Ectodermal cell (in vitro differentiated cells): ENCODE measurements around the gene RWDD4.

Experiments
- H3K27ac ChIP-seq: 2 replicates; pipeline ENCODE4 v1.7.0; 2013; ENCODE audit warnings: mild to moderate bottlenecking, low read depth, low read length; ENCODE audit not compliant: insufficient read depth, poor library complexity, severe bottlenecking
- H3K27me3 ChIP-seq: 2 replicates; pipeline ENCODE4 v1.7.0; 2013; ENCODE audit warnings: mild to moderate bottlenecking, low read length; ENCODE audit not compliant: insufficient read depth, control insufficient read depth, poor library complexity, severe bottlenecking
- H3K36me3 ChIP-seq: one replicate; pipeline ENCODE4 v1.7.0; 2013; ENCODE audit warnings: low read length; ENCODE audit not compliant: control insufficient read depth, insufficient read depth
- H3K4me1 ChIP-seq: one replicate; pipeline ENCODE4 v1.7.0; 2013; ENCODE audit warnings: low read length; ENCODE audit not compliant: control insufficient read depth, insufficient read depth
- H3K4me3 ChIP-seq: 2 replicates; pipeline ENCODE4 v1.7.0; 2013; ENCODE audit warnings: low read depth, low read length, control low read depth; ENCODE audit not compliant: insufficient read depth
- H3K9me3 ChIP-seq: 2 replicates; pipeline ENCODE4 v1.7.0; 2013; ENCODE audit warnings: mild to moderate bottlenecking, low read length, moderate library complexity; ENCODE audit not compliant: control insufficient read depth
- WGBS, 2 experiments: methylation state at CpG; one replicate each; pipeline ENCODE4 v1.1.7; 2013; ENCODE audit warnings: missing lambda C conversion rate in 2 of 2; 5-methylcytosine and 5-hydroxymethylcytosine counted together

RWDD4 gene

DNA sequence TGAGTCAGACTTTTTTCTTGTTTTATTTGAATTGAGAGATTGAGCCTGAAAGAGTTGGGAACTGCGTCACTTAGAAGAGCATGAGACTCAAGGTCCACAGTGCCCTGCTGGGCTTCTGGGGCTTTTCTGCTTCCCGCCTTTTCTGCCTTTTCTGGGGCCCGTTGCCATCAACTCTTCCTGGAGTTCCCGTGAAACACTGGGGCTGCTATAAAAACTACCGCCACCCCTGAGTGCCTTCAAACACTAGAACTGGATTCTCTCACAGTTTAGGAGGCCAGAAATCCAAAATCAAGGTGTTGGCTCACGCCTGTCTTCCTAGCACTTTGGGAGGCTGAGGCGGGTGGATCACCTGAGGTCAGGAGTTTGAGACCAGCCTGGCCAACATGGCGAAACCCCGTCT lies 49.8 kb downstream of the RWDD4 start:
- Histone ChIP-seq H3K27ac (no peak overlapping the region), H3K4me3 (no peak overlapping the region), H3K36me3 (no peaks in the 10 kb centered on the region), H3K4me1 (no peaks in the 10 kb centered on the region), H3K27me3 (no peaks in the 10 kb centered on the region), H3K9me3 (no peaks in the 10 kb centered on the region)
- WGBS, 2 experiments = 91 to 93% methylated on average over 7 to 8 of the region's 9 CpGs

DNA sequence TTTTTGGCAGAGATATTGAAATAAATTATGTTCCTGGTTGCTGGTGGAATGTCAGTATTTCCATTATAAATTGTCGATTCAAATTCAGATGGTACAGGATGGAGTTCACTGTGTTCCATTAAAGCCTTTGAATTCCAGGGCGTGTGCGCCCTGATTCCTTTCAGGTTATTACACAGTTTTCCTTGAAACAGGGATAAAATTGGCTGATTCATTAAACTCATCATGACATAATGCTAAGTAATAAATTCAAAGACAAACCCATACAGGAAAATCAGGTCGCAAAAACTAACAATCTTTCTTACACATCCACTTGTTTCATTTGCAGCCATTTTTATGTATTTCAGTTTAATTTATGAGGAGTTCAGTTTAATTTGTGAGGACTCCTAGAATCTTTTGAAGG lies 51.1 kb downstream of the RWDD4 start:
- H3K9me3 ChIP-seq = no peaks in the 10 kb centered on the region
- no peaks in the 10 kb centered on the region for H3K27me3 ChIP-seq
- no peak overlapping the region for H3K4me3 ChIP-seq
- WGBS, 2 experiments = 97 to 100% methylated on average over 3 to 4 of the region's 4 CpGs
- no peak overlapping the region for H3K27ac ChIP-seq
- no peaks in the 10 kb centered on the region for H3K4me1 ChIP-seq
- no peaks in the 10 kb centered on the region for H3K36me3 ChIP-seq

DNA sequence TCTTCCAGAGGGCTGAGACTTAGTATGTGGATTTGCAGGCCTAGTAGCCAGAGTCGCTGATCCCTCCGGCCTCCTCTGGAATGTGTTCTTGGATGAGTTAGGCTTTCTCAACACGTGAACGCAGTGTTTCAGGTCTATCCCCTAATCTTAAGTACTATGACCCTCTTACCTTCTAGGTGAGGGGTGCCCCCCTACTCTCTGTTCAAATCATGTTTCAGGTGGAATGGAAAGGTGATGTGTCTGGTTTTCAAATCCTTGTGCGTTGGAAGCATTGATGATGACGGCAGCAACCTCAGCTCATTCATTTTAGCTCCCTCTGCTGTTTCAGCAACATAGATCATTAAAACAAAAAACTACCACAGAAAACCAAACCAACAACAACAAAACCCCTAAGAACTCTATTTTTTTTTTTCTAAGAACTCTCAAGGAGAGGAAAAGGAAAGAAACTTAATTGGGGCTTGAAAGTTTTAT lies 56.4 kb downstream of the RWDD4 start:
- Histone ChIP-seq H3K27me3 (no peaks in the 10 kb centered on the region), H3K9me3 (no peaks in the 10 kb centered on the region), H3K4me3 (no peak overlapping the region), H3K4me1 (no peaks in the 10 kb centered on the region), H3K36me3 (no peaks in the 10 kb centered on the region), H3K27ac (no peak overlapping the region)
- 62 to 83% methylated on average over 6 of the region's 6 CpGs for WGBS, 2 experiments

DNA sequence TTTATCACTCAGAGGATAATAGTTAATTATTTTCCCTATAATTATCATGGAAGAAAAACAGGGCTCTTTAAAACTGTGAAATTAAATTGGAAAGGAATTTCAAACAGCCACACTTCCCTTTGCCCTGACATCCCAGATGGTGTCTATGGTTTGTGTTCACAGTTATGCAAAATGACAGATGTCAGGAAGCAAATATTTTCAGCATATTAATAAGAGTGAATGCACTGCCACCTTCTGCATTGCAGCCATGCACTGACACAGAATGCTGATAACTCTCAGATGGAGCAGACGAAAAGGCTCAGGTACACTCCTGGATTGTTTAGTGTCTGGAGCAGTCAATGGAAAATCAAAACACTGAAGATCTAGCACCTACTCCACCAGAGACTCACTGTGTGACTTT lies 57.6 kb downstream of the RWDD4 start:
- no peaks in the 10 kb centered on the region for H3K9me3 ChIP-seq
- no peak overlapping the region for H3K4me3 ChIP-seq
- no peaks in the 10 kb centered on the region for H3K36me3 ChIP-seq
- no peak overlapping the region for H3K27ac ChIP-seq
- no peaks in the 10 kb centered on the region for H3K27me3 ChIP-seq
- WGBS, 2 experiments = 87 to 88% methylated on average over 1 of the region's 1 CpG
- no peaks in the 10 kb centered on the region for H3K4me1 ChIP-seq

DNA sequence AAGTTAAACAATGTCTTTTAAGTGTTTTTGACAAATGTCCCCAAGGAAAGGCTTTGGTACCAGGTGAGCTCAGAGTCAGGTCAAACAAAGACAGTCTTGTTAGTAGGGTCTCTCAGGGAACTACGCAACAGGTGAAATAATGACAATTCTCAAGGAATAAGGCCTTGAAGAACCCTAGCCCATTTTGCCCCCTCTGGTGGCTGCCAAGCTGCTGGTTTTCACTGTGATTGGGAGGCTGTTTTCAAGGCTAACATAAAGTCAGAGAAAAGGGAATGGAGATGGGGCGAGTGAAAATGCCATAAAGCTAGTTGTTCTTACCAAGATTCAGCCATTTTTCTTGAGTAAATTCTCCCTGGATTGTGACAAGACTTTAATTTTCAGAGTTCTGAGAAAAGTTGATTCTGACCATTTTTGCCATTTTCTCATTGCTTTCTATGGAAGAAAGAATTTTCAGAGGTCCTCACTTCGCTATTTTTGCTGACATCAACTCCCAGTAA lies 58.7 kb downstream of the RWDD4 start:
- H3K4me3 ChIP-seq = no peak overlapping the region
- 88 to 90% methylated on average over 3 of the region's 3 CpGs for WGBS, 2 experiments
- no peak overlapping the region for H3K27ac ChIP-seq
- no peaks in the 10 kb centered on the region for H3K9me3 ChIP-seq
- H3K4me1 ChIP-seq = no peaks in the 10 kb centered on the region
- no peaks in the 10 kb centered on the region for H3K27me3 ChIP-seq
- no peaks in the 10 kb centered on the region for H3K36me3 ChIP-seq

DNA sequence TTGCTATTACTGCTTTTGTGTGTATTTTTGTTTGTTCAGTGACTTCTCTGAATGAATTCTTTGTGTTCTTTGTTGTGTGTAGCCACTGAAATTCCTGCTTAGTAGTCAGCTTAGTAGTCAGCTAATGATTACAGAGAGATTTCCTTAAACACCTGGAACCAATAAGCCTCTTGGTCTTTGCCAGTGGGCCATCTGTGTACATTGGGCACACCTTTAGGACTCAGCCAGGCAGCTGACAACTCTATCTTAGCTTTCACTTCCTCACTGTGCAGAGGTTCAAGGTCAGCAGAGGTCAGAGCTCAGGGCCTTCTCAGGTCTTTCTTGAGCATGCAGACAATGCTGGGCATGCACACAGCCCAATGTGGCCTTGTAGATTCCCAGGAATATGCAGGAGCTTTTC lies 59.3 kb downstream of the RWDD4 start:
- no peaks in the 10 kb centered on the region for H3K4me1 ChIP-seq
- no peak overlapping the region for H3K4me3 ChIP-seq
- no peak overlapping the region for H3K27ac ChIP-seq
- no peaks in the 10 kb centered on the region for H3K27me3 ChIP-seq
- no peaks in the 10 kb centered on the region for H3K9me3 ChIP-seq
- no peaks in the 10 kb centered on the region for H3K36me3 ChIP-seq

DNA sequence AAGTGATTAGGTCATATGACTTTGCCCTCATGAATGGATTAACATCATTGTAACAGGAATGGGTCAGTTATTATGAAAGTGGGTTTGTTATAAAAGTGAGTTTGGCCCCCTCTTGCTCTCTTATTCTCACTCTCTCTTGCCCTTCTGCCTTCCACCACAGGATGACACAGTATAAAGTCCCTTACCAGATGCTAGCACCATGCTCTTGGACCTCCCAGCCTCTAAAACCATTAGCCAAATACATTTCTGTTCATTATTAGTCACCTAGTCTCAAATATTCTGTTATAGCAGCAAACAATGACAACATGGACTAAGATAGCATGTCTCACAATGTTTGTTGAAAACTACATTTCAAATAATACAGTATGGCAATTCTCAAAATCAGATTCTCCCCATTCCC lies 59.7 kb downstream of the RWDD4 start:
- H3K36me3 ChIP-seq = no peaks in the 10 kb centered on the region

DNA sequence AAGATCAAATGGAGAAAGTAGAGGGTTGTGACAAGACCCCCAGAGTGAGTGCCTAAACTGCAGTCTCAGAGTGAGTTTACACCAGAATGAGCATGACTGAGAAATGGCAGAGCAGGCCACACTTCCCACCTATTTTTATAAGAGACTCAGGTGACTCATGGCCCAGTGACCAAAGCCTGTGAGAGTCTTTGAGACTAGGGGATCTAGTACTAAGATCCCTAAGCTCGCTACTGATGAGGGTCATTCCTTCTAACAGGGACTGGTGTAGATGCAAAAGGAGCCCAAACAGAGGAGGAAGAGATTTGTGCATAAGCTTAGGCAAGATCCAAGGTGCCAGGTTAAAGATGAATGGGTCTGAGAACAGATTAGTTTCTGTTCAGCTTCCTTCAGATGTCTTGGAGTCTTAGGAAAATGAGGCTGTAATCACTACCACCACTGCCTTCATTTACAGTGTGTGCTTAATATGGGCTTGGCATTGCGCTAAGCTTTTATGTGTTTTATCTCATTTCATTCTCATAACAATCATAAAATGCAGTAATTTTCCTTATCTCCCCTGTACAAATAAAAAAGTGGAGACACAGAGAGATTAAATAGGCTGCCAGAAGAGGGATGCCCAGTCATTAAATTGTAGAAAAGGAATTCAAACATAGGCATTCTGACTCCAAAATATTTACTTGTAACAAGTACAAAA lies 62.8 kb downstream of the RWDD4 start:
- H3K27me3 ChIP-seq = no peaks in the 10 kb centered on the region
- no peaks in the 10 kb centered on the region for H3K36me3 ChIP-seq
- WGBS, 2 experiments = 92 to 96% methylated on average over 2 of the region's 2 CpGs
- no peak overlapping the region for H3K27ac ChIP-seq
- no peaks in the 10 kb centered on the region for H3K4me1 ChIP-seq
- no peaks in the 10 kb centered on the region for H3K9me3 ChIP-seq
- no peak overlapping the region for H3K4me3 ChIP-seq

More for the DNA sequence above, 59.7 kb downstream of the RWDD4 start:
- Histone ChIP-seq H3K27ac (no peak overlapping the region), H3K4me1 (no peaks in the 10 kb centered on the region), H3K9me3 (no peaks in the 10 kb centered on the region), H3K4me3 (no peak overlapping the region), H3K27me3 (no peaks in the 10 kb centered on the region)

DNA sequence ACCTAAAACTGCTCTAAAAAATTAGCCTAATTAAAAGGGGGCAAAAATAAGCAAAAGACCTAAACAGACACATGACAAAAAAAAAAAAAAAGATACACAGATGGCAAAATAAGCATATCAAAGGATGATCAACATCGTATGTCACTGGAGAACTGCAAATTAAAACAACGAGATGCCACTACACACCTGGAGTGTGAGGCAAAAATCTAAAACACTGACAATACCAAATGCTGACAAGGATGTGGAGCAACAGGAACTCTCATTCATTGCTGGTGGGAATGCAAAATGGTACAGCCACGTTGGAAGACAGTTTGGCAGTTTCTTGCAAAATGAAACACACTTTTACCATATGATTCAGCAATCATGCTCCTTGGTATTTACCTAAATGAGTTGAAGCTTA lies 64.2 kb downstream of the RWDD4 start:
- WGBS, 2 experiments = 90% methylated on average over 3 of the region's 3 CpGs
- H3K4me3 ChIP-seq = no peak overlapping the region
- H3K4me1 ChIP-seq = no peaks in the 10 kb centered on the region
- no peaks in the 10 kb centered on the region for H3K9me3 ChIP-seq
- H3K36me3 ChIP-seq = no peaks in the 10 kb centered on the region
- no peak overlapping the region for H3K27ac ChIP-seq
- no peaks in the 10 kb centered on the region for H3K27me3 ChIP-seq

DNA sequence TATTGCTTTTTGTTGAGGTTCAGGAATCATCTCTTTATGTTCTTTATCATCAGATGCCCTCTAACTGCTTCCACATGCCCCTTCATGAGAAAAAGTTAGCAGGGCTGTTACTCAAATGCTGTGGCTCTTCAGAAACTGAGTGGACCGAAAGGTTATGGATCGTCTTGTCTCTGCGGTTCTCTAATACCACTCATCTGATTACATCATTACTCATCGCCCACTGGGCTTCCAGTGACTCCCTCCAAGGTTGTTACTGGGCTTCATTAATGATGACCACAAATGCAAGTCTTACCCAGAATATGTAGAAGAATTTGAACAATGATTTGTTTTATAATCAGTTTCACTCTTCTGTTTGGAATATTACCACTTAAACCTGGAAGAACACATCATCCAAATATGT lies 67.7 kb downstream of the RWDD4 start:
- no peaks in the 10 kb centered on the region for H3K4me1 ChIP-seq
- H3K36me3 ChIP-seq = no peaks in the 10 kb centered on the region
- H3K9me3 ChIP-seq = no peaks in the 10 kb centered on the region
- 91 to 97% methylated on average over 4 of the region's 4 CpGs for WGBS, 2 experiments
- H3K27ac ChIP-seq = no peak overlapping the region
- no peak overlapping the region for H3K4me3 ChIP-seq
- H3K27me3 ChIP-seq = no peaks in the 10 kb centered on the region
